ENCODE results near the gene RRP1B. TPM values are rescaled to one million over a fixed set of nuclear protein-coding genes. Genes with fewer than 3 reads are reported as not detected.

RRP1B gene
- total RNA-seq, 1 experiment from 2014 or later = 30.7 TPM

GRCh38 chr21:43644071-43644470 is 15.3 kb upstream of the RRP1B start:
- no peak for ATAC-seq
- Histone ChIP-seq H3K27ac (ENCODE audit: low read length) (peak overlapping the region; percentile 65; the same call in 1 of the 2 replicates), H3K4me3 (ENCODE audit: low read depth in 2 of 2, low read length in 2 of 2) (no peak overlapping the region), H3K9me3 (ENCODE audit: control insufficient read depth, insufficient read depth, low read depth, low read length) (no peaks in the 10 kb centered on the region), H3K36me3 (ENCODE audit: control insufficient read depth, insufficient read depth, low read length) (no peaks in the 10 kb centered on the region), H3K4me1 (ENCODE audit: control insufficient read depth, insufficient read depth, low read length) (peaks cover 11% of the 10 kb centered on the region; the same call in 1 of the 2 replicates), H3K27me3 (ENCODE audit: control insufficient read depth, insufficient read depth, low read length) (no peaks in the 10 kb centered on the region)
- BruUV-seq (replicated peaks) = no TSS peak
- ChIA-PET CTCF (no interaction called here), POLR2A (no interaction called here)
- TF ChIP-seq POLR2AphosphoS5 (IDR thresholded peaks at IDR 0.05; ENCODE audit: low read depth, low read length) (no peak), TCF7L2 (IDR thresholded peaks at IDR 0.05; ENCODE audit: low read depth, low read length) (no peak), CTCF (IDR thresholded peaks at IDR 0.05) (no peak), SIN3A (IDR thresholded peaks at IDR 0.05; ENCODE audit: borderline replicate concordance, insufficient read depth, low read depth, low read length) (no peak), REST (IDR thresholded peaks at IDR 0.05; ENCODE audit: insufficient read depth in 1 of 2, low read depth in 2 of 2, low read length in 1 of 2) (no peak)
- intact Hi-C loops (cut with micrococcal nuclease; ENCODE audit: unreplicated experiment) = no loop called here
- in situ Hi-C loops (cut with HindIII; ENCODE audit: low pct_unique_long_range_greater_than_20kb, low sequenced_read_pairs) = no loop called here
- DNase-seq (ENCODE audit: low read depth, low spot score) = no peak

GRCh38 chr21:43644609-43645008 is 14.8 kb upstream of the RRP1B start:
- ATAC-seq (no peak), DNase-seq (ENCODE audit: low read depth, low spot score) (no peak)
- TF ChIP-seq CTCF (IDR thresholded peaks at IDR 0.05) (no peak), POLR2AphosphoS5 (IDR thresholded peaks at IDR 0.05; ENCODE audit: low read depth, low read length) (no peak), REST (IDR thresholded peaks at IDR 0.05; ENCODE audit: insufficient read depth in 1 of 2, low read depth in 2 of 2, low read length in 1 of 2) (no peak)
- Histone ChIP-seq H3K9me3 (ENCODE audit: control insufficient read depth, insufficient read depth, low read depth, low read length) (no peaks in the 10 kb centered on the region), H3K4me3 (ENCODE audit: low read depth in 2 of 2, low read length in 2 of 2) (no peak overlapping the region), H3K27me3 (ENCODE audit: control insufficient read depth, insufficient read depth, low read length) (no peaks in the 10 kb centered on the region), H3K27ac (ENCODE audit: low read length) (peak overlapping the region; percentile 65; the same call in 1 of the 2 replicates), H3K36me3 (ENCODE audit: control insufficient read depth, insufficient read depth, low read length) (no peaks in the 10 kb centered on the region), H3K4me1 (ENCODE audit: control insufficient read depth, insufficient read depth, low read length) (peaks cover 11% of the 10 kb centered on the region; the same call in 1 of the 2 replicates)
- ChIA-PET POLR2A (no interaction called here), CTCF (no interaction called here)
- in situ Hi-C loops (cut with HindIII; ENCODE audit: low pct_unique_long_range_greater_than_20kb, low sequenced_read_pairs) (no loop called here), intact Hi-C loops (cut with micrococcal nuclease; ENCODE audit: unreplicated experiment) (loop anchor here (5.0 kb wide), 1 partner anchor 32 kb away; no protein-coding TSS in a partner anchor)
- BruUV-seq (replicated peaks) = no TSS peak

Measured in Panc1 (cell line).